Trophoblast cell (in vitro differentiated cells and primary cell): ENCODE data around the gene TAS1R3.

Experiments used
- DNase-seq, 2 donors: peaks; one replicate each; pipeline ENCODE4 v3.0.0-alpha.2; 2016
- H2AFZ ChIP-seq: 2 replicates; pipeline ENCODE4 v1.6.1; 2013; ENCODE audit warnings: low read length, moderate library complexity, mild to moderate bottlenecking; ENCODE audit not compliant: insufficient read depth, poor library complexity
- H2AK5ac ChIP-seq: 2 replicates; pipeline ENCODE4 v1.6.1; 2013; ENCODE audit warnings: mild to moderate bottlenecking, low read length
- H2BK120ac ChIP-seq: 2 replicates; pipeline ENCODE4 v1.6.1; 2013; ENCODE audit warnings: low read length, mild to moderate bottlenecking, moderate library complexity; ENCODE audit not compliant: insufficient read depth, poor library complexity
- H2BK12ac ChIP-seq: 2 replicates; pipeline ENCODE4 v1.6.1; 2013; ENCODE audit warnings: mild to moderate bottlenecking, low read length, moderate library complexity
- H2BK5ac ChIP-seq: 2 replicates; pipeline ENCODE4 v1.6.1; 2013; ENCODE audit warnings: low read length, low read depth, moderate library complexity, mild to moderate bottlenecking; ENCODE audit not compliant: poor library complexity
- H3K14ac ChIP-seq: 2 replicates; pipeline ENCODE4 v1.6.1; 2013; ENCODE audit warnings: mild to moderate bottlenecking, low read length
- H3K18ac ChIP-seq: 2 replicates; pipeline ENCODE4 v1.6.1; 2013; ENCODE audit warnings: mild to moderate bottlenecking, low read length
- H3K23ac ChIP-seq: 2 replicates; pipeline ENCODE4 v1.6.1; 2013; ENCODE audit warnings: low read length
- H3K27ac ChIP-seq: 2 replicates; pipeline ENCODE4 v1.5.1; 2013; ENCODE audit warnings: low read depth, mild to moderate bottlenecking, inconsistent platforms, low read length, moderate library complexity
- H3K27me3 ChIP-seq: 2 replicates; pipeline ENCODE4 v1.6.1; 2013; ENCODE audit warnings: inconsistent platforms, mild to moderate bottlenecking, low read length, moderate library complexity; ENCODE audit not compliant: insufficient read depth
- H3K36me3 ChIP-seq, 2 experiments: 1 replicate in 1 of 2; 2 replicates in 1 of 2; pipeline ENCODE4 v1.6.1; 2013; ENCODE audit warnings: low read length in 2 of 2, mild to moderate bottlenecking in 2 of 2, moderate library complexity in 1 of 2; ENCODE audit not compliant: insufficient read depth in 2 of 2, control insufficient read depth in 1 of 2
- H3K4ac ChIP-seq: 2 replicates; pipeline ENCODE4 v1.6.1; 2013; ENCODE audit warnings: low read depth, mild to moderate bottlenecking, low read length, moderate library complexity
- H3K4me1 ChIP-seq, 2 experiments: 1 replicate in 1 of 2; 2 replicates in 1 of 2; pipeline ENCODE4 v1.6.1; 2013; ENCODE audit warnings: low read length in 2 of 2, mild to moderate bottlenecking in 2 of 2, moderate library complexity in 1 of 2; ENCODE audit not compliant: insufficient read depth in 2 of 2, control insufficient read depth in 1 of 2
- H3K4me2 ChIP-seq: 2 replicates; pipeline ENCODE4 v1.6.1; 2013; ENCODE audit warnings: inconsistent platforms, mild to moderate bottlenecking, low read length, moderate library complexity
- H3K4me3 ChIP-seq: 2 replicates; pipeline ENCODE4 v1.5.1; 2013; ENCODE audit warnings: mild to moderate bottlenecking, low read depth, low read length, inconsistent platforms
- H3K79me1 ChIP-seq: one replicate; pipeline ENCODE4 v1.6.1; 2013; ENCODE audit warnings: low read length
- H3K79me2 ChIP-seq: 2 replicates; pipeline ENCODE4 v1.6.1; 2013; ENCODE audit warnings: low read length, mild to moderate bottlenecking; ENCODE audit not compliant: control insufficient read depth, insufficient read depth, poor library complexity
- H3K9ac ChIP-seq: 2 replicates; pipeline ENCODE4 v1.6.1; 2013; ENCODE audit warnings: mild to moderate bottlenecking, low read length
- H3K9me3 ChIP-seq: 2 replicates; pipeline ENCODE4 v1.6.1; 2013; ENCODE audit warnings: low read depth, mild to moderate bottlenecking, control low read depth, inconsistent platforms, low read length; ENCODE audit not compliant: insufficient read depth
- H4K12ac ChIP-seq: 2 replicates; pipeline ENCODE4 v1.6.1; 2013; ENCODE audit warnings: low read depth, mild to moderate bottlenecking, low read length, moderate library complexity
- H4K8ac ChIP-seq: 2 replicates; pipeline ENCODE4 v1.6.1; 2013; ENCODE audit warnings: low read depth, mild to moderate bottlenecking, low read length, moderate library complexity
- H4K91ac ChIP-seq: one replicate; pipeline ENCODE4 v1.6.1; 2013; ENCODE audit warnings: low read depth, mild to moderate bottlenecking, low read length, moderate library complexity
- WGBS: extraction: QIAGEN DNeasy Blood & Tissue Kit; methylation state at CpG from one replicate; pipeline ENCODE4 v1.1.7; 2013; ENCODE audit warnings: missing lambda C conversion rate; ENCODE audit not compliant: insufficient read length, insufficient coverage; ENCODE audit errors: extremely low coverage; 5-methylcytosine and 5-hydroxymethylcytosine counted together

The TAS1R3 gene

DNA sequence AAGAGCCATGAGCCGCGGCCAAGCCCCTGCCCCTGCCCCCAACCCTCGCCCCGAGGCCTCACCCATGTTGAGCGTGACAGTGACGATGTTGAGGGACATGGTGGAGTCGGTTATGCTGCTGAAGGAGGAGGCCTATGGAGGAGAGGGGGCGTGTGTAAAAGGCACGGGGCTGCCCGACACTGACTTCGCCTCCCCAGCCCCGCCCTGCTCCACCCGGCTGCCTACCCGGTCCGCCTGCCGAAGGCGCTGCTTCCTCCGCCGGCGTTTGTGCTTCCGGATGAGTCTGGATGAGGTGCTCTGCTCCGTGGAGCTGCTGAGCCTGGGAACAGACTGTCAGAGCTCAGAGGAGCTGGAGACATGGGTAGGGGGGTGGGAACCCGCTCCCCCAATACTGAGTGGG, 9.1 kb downstream of the TAS1R3 start:
- DNase-seq = no peak
- Histone ChIP-seq H3K4me2 (no peak overlapping the region), H3K9ac (no peak overlapping the region), H3K23ac (no peak overlapping the region), H4K91ac (no peak overlapping the region), H3K79me1 (no peaks in the 10 kb centered on the region), H3K9me3 (peaks cover 13% of the 10 kb centered on the region), H3K14ac (no peak overlapping the region), H2AFZ (no peak overlapping the region), H4K12ac (no peak overlapping the region), H2BK12ac (no peak overlapping the region), H3K18ac (no peak overlapping the region), H3K4ac (no peak overlapping the region), H2BK5ac (no peak overlapping the region), H2BK120ac (no peak overlapping the region), H3K79me2 (no peaks in the 10 kb centered on the region), H3K4me1 (peaks cover 0 to 5% of the 10 kb centered on the region in 2 experiments), H4K8ac (no peak overlapping the region), H2AK5ac (no peak overlapping the region), H3K27ac (no peak overlapping the region), H3K4me3 (no peak overlapping the region), H3K27me3 (no peaks in the 10 kb centered on the region), H3K36me3 (peaks cover 64 to 65% of the 10 kb centered on the region in 2 experiments)
- no CpG with 5 or more reads among the region's 23 CpGs for WGBS

DNA sequence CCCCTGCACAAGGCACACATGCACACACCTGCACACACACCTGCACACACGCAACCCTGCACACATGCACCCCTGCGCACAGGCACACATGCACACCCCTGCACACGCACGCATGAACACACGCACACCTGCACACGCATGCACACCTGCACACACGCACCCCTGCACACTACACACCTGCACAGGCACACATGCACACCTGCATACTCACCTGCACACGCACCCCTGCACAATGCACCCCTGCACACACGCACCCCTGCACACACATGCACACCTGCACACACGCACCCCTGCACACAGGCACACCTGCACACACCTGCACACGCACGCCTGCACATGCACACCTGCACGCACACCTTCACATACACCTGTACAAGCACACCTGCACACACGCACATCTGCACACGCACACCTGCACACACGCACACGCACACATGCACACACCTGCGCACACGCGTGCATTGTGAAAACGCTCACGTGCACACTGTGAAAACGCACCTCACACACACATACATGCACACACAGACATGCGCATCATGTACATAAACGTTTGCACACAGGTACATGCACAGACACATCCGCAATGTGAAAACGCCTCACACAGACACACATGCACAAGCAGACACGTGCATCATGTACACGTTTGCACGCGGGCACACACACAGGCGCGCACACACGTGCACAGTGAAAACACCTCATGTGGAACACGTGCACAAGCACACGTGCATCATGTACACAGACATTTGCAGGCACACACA, 9.9 kb downstream of the TAS1R3 start:
- Histone ChIP-seq H2BK120ac (no peak overlapping the region), H2BK12ac (no peak overlapping the region), H4K91ac (no peak overlapping the region), H3K27me3 (no peaks in the 10 kb centered on the region), H3K79me2 (peaks cover 1% of the 10 kb centered on the region), H2AFZ (no peak overlapping the region), H3K4me2 (no peak overlapping the region), H2AK5ac (no peak overlapping the region), H3K9ac (no peak overlapping the region), H4K8ac (no peak overlapping the region), H3K36me3 (peaks cover 56 to 58% of the 10 kb centered on the region in 2 experiments), H3K4ac (no peak overlapping the region), H3K4me1 (peaks cover 2 to 9% of the 10 kb centered on the region in 2 experiments), H2BK5ac (no peak overlapping the region), H3K27ac (no peak overlapping the region), H3K23ac (no peak overlapping the region), H3K14ac (no peak overlapping the region), H3K9me3 (peaks cover 13% of the 10 kb centered on the region), H3K4me3 (peak overlapping the region; percentile 27), H4K12ac (no peak overlapping the region), H3K18ac (no peak overlapping the region), H3K79me1 (no peaks in the 10 kb centered on the region)
- DNase-seq = no peak
- WGBS = no CpG with 5 or more reads among the region's 36 CpGs

DNA sequence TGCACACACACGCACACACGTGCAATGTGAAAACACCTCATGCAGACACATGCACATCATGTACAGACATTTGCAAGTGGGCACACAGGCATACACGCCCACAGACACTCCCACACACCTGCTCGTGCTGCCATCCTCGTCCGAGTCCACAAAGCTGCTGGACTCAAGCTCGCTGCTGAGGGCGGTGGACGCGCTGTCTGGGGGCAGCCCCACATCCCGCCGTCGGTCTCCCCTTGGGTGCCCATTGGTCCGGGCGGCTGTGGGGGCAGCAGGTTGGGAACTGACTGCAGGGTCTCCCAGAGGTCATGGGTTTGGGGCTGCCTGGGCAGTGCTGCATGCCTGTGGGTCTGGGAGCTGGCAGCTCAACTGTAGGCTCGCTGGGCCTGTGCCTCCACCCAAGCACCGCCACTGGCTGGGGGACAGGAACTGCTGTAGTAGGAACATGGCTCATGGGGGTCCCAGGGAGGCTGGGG, 10.5 kb downstream of the TAS1R3 start:
- Histone ChIP-seq H4K8ac (no peak overlapping the region), H4K91ac (no peak overlapping the region), H2BK120ac (no peak overlapping the region), H3K27me3 (no peaks in the 10 kb centered on the region), H3K4me2 (no peak overlapping the region), H2AK5ac (no peak overlapping the region), H2BK5ac (no peak overlapping the region), H3K36me3 (peaks cover 52 to 56% of the 10 kb centered on the region in 2 experiments), H4K12ac (no peak overlapping the region), H3K4ac (no peak overlapping the region), H3K9ac (no peak overlapping the region), H3K4me1 (peaks cover 2 to 13% of the 10 kb centered on the region in 2 experiments), H3K79me1 (no peaks in the 10 kb centered on the region), H3K18ac (no peak overlapping the region), H3K79me2 (peaks cover 7% of the 10 kb centered on the region), H3K23ac (no peak overlapping the region), H2AFZ (no peak overlapping the region), H2BK12ac (no peak overlapping the region), H3K9me3 (peaks cover 13% of the 10 kb centered on the region), H3K27ac (no peak overlapping the region), H3K14ac (no peak overlapping the region), H3K4me3 (peak overlapping the region; percentile 8)
- no CpG with 5 or more reads among the region's 17 CpGs for WGBS
- DNase-seq = no peak

DNA sequence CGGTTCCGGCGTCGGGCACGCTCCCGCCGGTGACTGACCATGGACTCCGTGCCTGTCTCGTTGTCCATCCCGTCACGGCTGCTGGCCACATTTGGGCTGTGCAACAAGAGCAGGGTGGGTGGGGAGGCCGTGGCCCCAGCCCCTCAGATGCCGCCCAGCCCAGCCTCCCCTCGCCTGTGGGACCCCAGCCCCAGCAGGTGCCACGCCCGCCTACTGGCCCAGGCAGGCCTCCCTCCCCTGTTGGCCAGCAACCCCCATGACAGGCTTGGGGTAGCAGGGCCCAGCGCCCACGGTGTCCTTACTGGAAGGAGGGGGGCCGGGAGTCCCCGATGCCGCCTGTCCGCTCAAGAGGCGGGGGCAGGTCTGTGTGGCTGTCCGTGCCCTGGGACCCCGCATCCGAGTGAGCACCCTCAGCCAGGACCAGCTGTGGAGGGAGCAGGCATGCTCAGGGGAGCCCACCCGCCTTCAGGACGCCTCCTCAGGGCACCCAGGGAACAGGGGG, 11.0 kb downstream of the TAS1R3 start:
- DNase-seq = no peak
- Histone ChIP-seq H2AK5ac (no peak overlapping the region), H3K9me3 (peaks cover 13% of the 10 kb centered on the region), H2BK12ac (no peak overlapping the region), H3K9ac (no peak overlapping the region), H3K4me3 (no peak overlapping the region), H3K18ac (no peak overlapping the region), H3K14ac (no peak overlapping the region), H3K23ac (no peak overlapping the region), H3K79me1 (no peaks in the 10 kb centered on the region), H3K27me3 (no peaks in the 10 kb centered on the region), H3K36me3 (peaks cover 48 to 52% of the 10 kb centered on the region in 2 experiments), H3K79me2 (peaks cover 10% of the 10 kb centered on the region), H2AFZ (no peak overlapping the region), H3K4me1 (peaks cover 2 to 16% of the 10 kb centered on the region in 2 experiments), H3K27ac (no peak overlapping the region), H3K4me2 (no peak overlapping the region), H2BK5ac (no peak overlapping the region), H2BK120ac (no peak overlapping the region), H4K91ac (no peak overlapping the region), H4K12ac (no peak overlapping the region), H4K8ac (no peak overlapping the region), H3K4ac (no peak overlapping the region)
- no CpG with 5 or more reads among the region's 28 CpGs for WGBS
